PC-3 (cell line): ENCODE measurements around the gene GRIPAP1. TPM values are rescaled to one million over a fixed set of nuclear protein-coding genes. Genes with fewer than 3 reads are reported as not detected.

Source experiments
- ATAC-seq: fragments of 200-7000 bp; cut with Tn5 transposase; 2 replicates; pipeline ENCODE4 v1.9.1; 2020; ENCODE audit warnings: mild to moderate bottlenecking, moderate library complexity
- BruUV-seq: library from RNA; stranded (reverse); fragments of 400-500 nt; replicated peaks from 2 replicates; lab custom pipeline; 2021; lab: Mats Ljungman, UMichigan
- CTCF ChIA-PET: fragments of 300-600 bp; sonication (Branson Sonifier 250); formaldehyde crosslinking; loops from one replicate; lab custom pipeline; 2022; ENCODE audit warnings: antibody characterized with exemption; lab: Charles Lee
- POLR2A ChIA-PET: fragments of 300-600 bp; sonication (Branson Sonifier 250); formaldehyde crosslinking; loops from one replicate; lab custom pipeline; 2022; ENCODE audit warnings: antibody characterized with exemption; ENCODE audit not compliant: unreplicated experiment; lab: Charles Lee
- DNase-seq: peaks from one replicate; pipeline ENCODE4 v3.0.0-alpha.2; 2015
- H2AFZ ChIP-seq: fragments of 300-600 bp; sonication (generic); 2 replicates; pipeline ENCODE4 v1.6.0; 2016; ENCODE audit warnings: antibody characterized with exemption, low read length
- H3F3A ChIP-seq: fragments of 300-600 bp; sonication (generic); one replicate; pipeline ENCODE4 v1.6.0; 2017; ENCODE audit warnings: antibody characterized with exemption, low read length, control low read depth, mild to moderate bottlenecking; ENCODE audit not compliant: unreplicated experiment
- H3K27ac ChIP-seq: fragments of 300-600 bp; sonication (generic); 2 replicates; pipeline ENCODE4 v1.5.1; 2016; ENCODE audit warnings: mild to moderate bottlenecking, low read length
- H3K27me3 ChIP-seq: fragments of 300-600 bp; sonication (generic); 2 replicates; pipeline ENCODE4 v1.6.1; 2016; ENCODE audit warnings: low read length, mixed read lengths
- H3K36me3 ChIP-seq: fragments of 300-600 bp; sonication (generic); 2 replicates; pipeline ENCODE4 v1.6.1; 2016; ENCODE audit warnings: low read depth, mixed run types, low read length, mixed read lengths
- H3K4me1 ChIP-seq: fragments of 300-600 bp; sonication (generic); 2 replicates; pipeline ENCODE4 v1.5.1; 2016; ENCODE audit warnings: low read length; ENCODE audit not compliant: insufficient read depth
- H3K4me2 ChIP-seq: fragments of 300-600 bp; sonication (generic); 2 replicates; pipeline ENCODE4 v1.6.0; 2016; ENCODE audit warnings: low read length
- H3K4me3 ChIP-seq: fragments of 300-600 bp; sonication (generic); 2 replicates; pipeline ENCODE4 v1.5.1; 2016; ENCODE audit warnings: mild to moderate bottlenecking, low read length, mixed read lengths
- H3K79me2 ChIP-seq: fragments of 300-600 bp; sonication (generic); 2 replicates; pipeline ENCODE4 v1.6.1; 2017; ENCODE audit warnings: low read length, mixed read lengths
- H3K9ac ChIP-seq: fragments of 300-600 bp; sonication (generic); 2 replicates; pipeline ENCODE4 v1.6.0; 2016; ENCODE audit warnings: mild to moderate bottlenecking, low read length
- H3K9me2 ChIP-seq: fragments of 300-600 bp; sonication (generic); replicated peaks from 2 replicates; pipeline ENCODE4 v1.6.1; 2016; ENCODE audit warnings: mixed run types, low read length, mixed read lengths
- H3K9me3 ChIP-seq: fragments of 300-600 bp; sonication (generic); 2 replicates; pipeline ENCODE4 v1.6.1; 2016; ENCODE audit warnings: low read length, mixed read lengths
- H4K20me1 ChIP-seq: fragments of 300-600 bp; sonication (generic); 2 replicates; pipeline ENCODE4 v1.6.1; 2016; ENCODE audit warnings: low read length, mixed read lengths
- EZH2 ChIP-seq: fragments of 300-600 bp; sonication (generic); IDR thresholded peaks from one replicate; pipeline ENCODE4 v1.6.1; 2017; ENCODE audit warnings: antibody characterized with exemption, mild to moderate bottlenecking, low read length; ENCODE audit not compliant: unreplicated experiment
- EZH2phosphoT487 ChIP-seq: fragments of 300-600 bp; sonication (generic); IDR thresholded peaks from 2 replicates; pipeline ENCODE4 v1.6.1; 2018; ENCODE audit warnings: mild to moderate bottlenecking, antibody characterized with exemption, low read length, borderline replicate concordance
- intact Hi-C: fragments of 100-400 bp; cut with micrococcal nuclease; formaldehyde crosslinking; loops from 2 replicates; pipeline ENCODE4 v1.9.0; 2023
- total RNA-seq: library from RNA; depleted of rRNA; stranded (reverse); fragments of >200 nt; gene quantifications from 2 replicates; pipeline ENCODE4 v1.2.3, GENCODE V29; 2014
- TF ChIP-seq, protein P1 (sequence below): fragments of 300-600 bp; sonication (generic); conservative IDR thresholded peaks from 2 replicates; pipeline ENCODE4 v1.5.1; 2017; ENCODE audit warnings: antibody characterized with exemption, low read depth, mild to moderate bottlenecking, low read length

Gene GRIPAP1
- total RNA-seq, 1 experiment from 2014 or later, result 31.1 TPM

DNA sequence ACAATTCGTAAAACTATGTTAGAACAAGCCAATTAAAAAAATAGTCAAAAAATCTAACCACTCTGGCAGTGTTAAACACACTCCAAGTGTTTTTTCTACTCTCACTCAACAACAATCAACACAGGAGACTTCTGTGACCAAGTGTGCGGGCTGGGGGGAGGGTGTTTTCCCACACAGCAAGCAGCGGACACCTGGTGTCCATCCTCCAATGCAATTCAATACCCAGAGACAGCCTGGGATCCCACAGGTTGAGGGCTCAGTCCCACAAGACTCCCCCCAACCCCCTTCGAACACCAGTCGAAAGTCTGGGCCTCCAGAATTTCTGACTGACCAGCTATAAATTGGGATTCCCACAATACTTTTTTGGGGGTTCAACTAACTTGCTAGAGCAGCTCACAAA, 74.9 kb downstream of the GRIPAP1 start:
- H3K79me2 ChIP-seq, result no peaks in the 10 kb centered on the region
- TF ChIP-seq, protein P1, sequence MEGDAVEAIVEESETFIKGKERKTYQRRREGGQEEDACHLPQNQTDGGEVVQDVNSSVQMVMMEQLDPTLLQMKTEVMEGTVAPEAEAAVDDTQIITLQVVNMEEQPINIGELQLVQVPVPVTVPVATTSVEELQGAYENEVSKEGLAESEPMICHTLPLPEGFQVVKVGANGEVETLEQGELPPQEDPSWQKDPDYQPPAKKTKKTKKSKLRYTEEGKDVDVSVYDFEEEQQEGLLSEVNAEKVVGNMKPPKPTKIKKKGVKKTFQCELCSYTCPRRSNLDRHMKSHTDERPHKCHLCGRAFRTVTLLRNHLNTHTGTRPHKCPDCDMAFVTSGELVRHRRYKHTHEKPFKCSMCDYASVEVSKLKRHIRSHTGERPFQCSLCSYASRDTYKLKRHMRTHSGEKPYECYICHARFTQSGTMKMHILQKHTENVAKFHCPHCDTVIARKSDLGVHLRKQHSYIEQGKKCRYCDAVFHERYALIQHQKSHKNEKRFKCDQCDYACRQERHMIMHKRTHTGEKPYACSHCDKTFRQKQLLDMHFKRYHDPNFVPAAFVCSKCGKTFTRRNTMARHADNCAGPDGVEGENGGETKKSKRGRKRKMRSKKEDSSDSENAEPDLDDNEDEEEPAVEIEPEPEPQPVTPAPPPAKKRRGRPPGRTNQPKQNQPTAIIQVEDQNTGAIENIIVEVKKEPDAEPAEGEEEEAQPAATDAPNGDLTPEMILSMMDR, result no peak
- TF ChIP-seq EZH2, result no peak
- no peak for TF ChIP-seq EZH2phosphoT487
- H4K20me1 ChIP-seq, result no peaks in the 10 kb centered on the region
- H3K4me1 ChIP-seq, result no peaks in the 10 kb centered on the region
- no peak overlapping the region for H3K27ac ChIP-seq
- ATAC-seq (no peak), DNase-seq (no peak)
- no TSS peak for BruUV-seq
- H3K27me3 ChIP-seq, result no peaks in the 10 kb centered on the region
- no peaks in the 10 kb centered on the region for H3K9me3 ChIP-seq
- H3F3A ChIP-seq, result no peaks in the 10 kb centered on the region
- CTCF ChIA-PET, result no interaction called here
- POLR2A ChIA-PET, result no interaction called here
- no peak overlapping the region for H3K4me3 ChIP-seq
- no peak overlapping the region for H2AFZ ChIP-seq
- peaks cover 12% of the 10 kb centered on the region for H3K36me3 ChIP-seq
- no peak overlapping the region for H3K9ac ChIP-seq
- H3K9me2 ChIP-seq, result no peaks in the 10 kb centered on the region
- intact Hi-C loops, result no loop called here
- H3K4me2 ChIP-seq, result no peak overlapping the region

DNA sequence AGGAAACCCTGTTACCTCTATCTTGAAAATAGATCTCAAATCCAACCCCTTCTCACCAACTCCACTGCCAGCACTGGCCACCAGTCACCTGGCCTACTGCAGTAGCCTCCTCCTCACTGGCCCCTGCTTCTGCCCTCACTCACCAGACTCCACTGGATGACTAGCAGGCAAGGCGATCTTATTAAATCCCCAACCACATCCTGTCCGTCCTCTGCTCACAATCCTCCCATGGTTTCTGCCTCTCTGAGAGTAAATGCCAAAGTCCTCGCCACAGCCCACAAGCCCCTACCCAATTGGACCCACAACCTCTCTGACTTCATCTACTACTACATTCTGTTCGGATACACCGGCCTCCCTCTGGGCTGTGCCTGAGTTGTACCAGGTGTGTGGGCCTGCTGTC, 77.8 kb downstream of the GRIPAP1 start:
- Histone ChIP-seq H3K4me2 (no peak overlapping the region), H3K36me3 (peaks cover 12% of the 10 kb centered on the region; the same call in 1 of the 2 replicates), H3K79me2 (no peaks in the 10 kb centered on the region), H4K20me1 (no peaks in the 10 kb centered on the region), H2AFZ (no peak overlapping the region), H3K9ac (no peak overlapping the region), H3K27me3 (no peaks in the 10 kb centered on the region), H3K4me1 (peaks cover 9% of the 10 kb centered on the region), H3K9me3 (no peaks in the 10 kb centered on the region), H3K9me2 (no peaks in the 10 kb centered on the region), H3K27ac (no peak overlapping the region), H3K4me3 (no peak overlapping the region), H3F3A (no peaks in the 10 kb centered on the region)
- BruUV-seq, result no TSS peak
- ChIA-PET POLR2A (no interaction called here), CTCF (no interaction called here)
- no peak for ATAC-seq
- no peak for DNase-seq
- intact Hi-C loops, result no loop called here
- TF ChIP-seq EZH2phosphoT487 (no peak), EZH2 (no peak)
- TF ChIP-seq, protein P1, result no peak

DNA sequence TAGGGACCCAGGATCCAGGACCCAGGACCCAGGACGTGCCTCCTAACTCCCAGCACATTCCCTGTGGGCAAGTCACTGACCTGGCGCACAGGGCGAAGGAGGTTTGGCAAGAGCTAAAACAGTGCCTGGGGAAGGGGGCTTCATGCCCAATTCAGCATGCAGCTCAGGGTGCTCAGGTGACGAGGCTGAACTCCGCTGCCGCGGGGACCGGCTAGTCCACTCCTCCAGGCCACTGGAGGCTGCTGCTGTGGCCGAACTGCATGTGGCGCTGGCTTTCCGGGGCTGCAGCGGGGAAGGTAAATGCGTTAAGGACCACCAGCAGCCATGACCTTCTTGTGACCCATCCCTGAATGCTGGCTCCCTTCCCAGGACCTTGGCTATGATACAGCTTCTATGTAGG, 78.3 kb downstream of the GRIPAP1 start:
- no peak for DNase-seq
- ChIA-PET POLR2A (no interaction called here), CTCF (no interaction called here)
- TF ChIP-seq, protein P1, result no peak
- TF ChIP-seq EZH2phosphoT487, result no peak
- TF ChIP-seq EZH2, result no peak
- Histone ChIP-seq H3K9me3 (no peaks in the 10 kb centered on the region), H3K4me1 (peaks cover 10% of the 10 kb centered on the region), H3K4me3 (no peak overlapping the region), H3K36me3 (peaks cover 12% of the 10 kb centered on the region; the same call in 1 of the 2 replicates), H3K27me3 (no peaks in the 10 kb centered on the region), H3K9me2 (no peaks in the 10 kb centered on the region), H3K9ac (no peak overlapping the region), H3K79me2 (peaks cover under 1% of the 10 kb centered on the region; the same call in 1 of the 2 replicates), H3K27ac (no peak overlapping the region), H2AFZ (no peak overlapping the region), H4K20me1 (no peaks in the 10 kb centered on the region), H3K4me2 (no peak overlapping the region), H3F3A (no peaks in the 10 kb centered on the region)
- BruUV-seq, result no TSS peak
- ATAC-seq, result no peak
- intact Hi-C loops, result no loop called here
